SJCRH30 (cell line): ENCODE data around the gene SPTLC1. TPM values are rescaled to one million over a fixed set of nuclear protein-coding genes. Genes with fewer than 3 reads are reported as not detected.
"Not testable (repeated sequence)": the region's sequence is repeated elsewhere in the genome, so short reads cannot be mapped to it uniquely, and the experiment has no call there.

ENCODE experiments used
- DNase-seq, 2 experiments: peaks; one replicate each; pipeline ENCODE4 v3.0.0-alpha.2; 2015 to 2020
- H3K27ac ChIP-seq: fragments of 250-450 bp; sonication (Bioruptor Pico); 2 replicates; pipeline ENCODE4 v1.5.1; 2020; ENCODE audit warnings: mild to moderate bottlenecking, moderate library complexity
- H3K27me3 ChIP-seq: fragments of 250-450 bp; sonication (Bioruptor Pico); 2 replicates; pipeline ENCODE4 v1.5.1; 2020; ENCODE audit warnings: mild to moderate bottlenecking, moderate library complexity
- H3K36me3 ChIP-seq: fragments of 250-450 bp; sonication (Bioruptor Pico); 2 replicates; pipeline ENCODE4 v1.5.1; 2020; ENCODE audit warnings: mild to moderate bottlenecking, moderate library complexity
- H3K4me1 ChIP-seq: fragments of 250-450 bp; sonication (Bioruptor Pico); 2 replicates; pipeline ENCODE4 v1.5.1; 2020; ENCODE audit warnings: mild to moderate bottlenecking, moderate library complexity
- H3K4me3 ChIP-seq: fragments of 250-450 bp; sonication (Bioruptor Pico); 2 replicates; pipeline ENCODE4 v1.5.1; 2020; ENCODE audit warnings: mild to moderate bottlenecking, moderate library complexity
- H3K9me3 ChIP-seq: fragments of 250-450 bp; sonication (Bioruptor Pico); replicated peaks from 2 replicates; pipeline ENCODE4 v1.5.1; 2020; ENCODE audit warnings: mild to moderate bottlenecking, moderate library complexity
- total RNA-seq: library from RNA; depleted of rRNA; stranded (reverse); fragments of >200 nt; shearing (Covaris generic); gene quantifications from 2 replicates; pipeline ENCODE4 v1.2.3, GENCODE V29; 2014

SPTLC1 gene
- total RNA-seq, 1 experiment from 2014 or later = 121 TPM

DNA sequence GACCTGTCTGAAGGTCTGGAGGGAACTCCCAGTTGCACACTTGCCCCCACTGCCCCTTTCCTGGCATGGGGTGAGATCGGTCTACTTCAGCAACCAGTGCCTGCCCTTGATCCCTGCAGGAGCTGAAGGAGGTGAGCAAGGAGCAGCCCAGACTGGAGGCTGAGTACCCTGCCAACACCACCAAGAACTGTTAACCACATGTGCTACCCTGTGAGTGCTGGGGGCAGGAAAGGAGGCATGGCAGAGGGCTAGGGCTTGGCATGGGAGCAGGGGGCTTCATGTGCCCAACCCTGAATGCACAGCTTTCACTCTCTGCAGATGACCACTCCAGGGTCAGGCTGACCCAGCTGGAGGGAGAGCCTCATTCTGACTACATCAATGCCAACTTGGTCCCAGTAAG, 17.3 kb upstream of the SPTLC1 start:
- peaks cover 5% of the 10 kb centered on the region; the same call in 1 of the 2 replicates for H3K9me3 ChIP-seq
- no peak for DNase-seq

DNA sequence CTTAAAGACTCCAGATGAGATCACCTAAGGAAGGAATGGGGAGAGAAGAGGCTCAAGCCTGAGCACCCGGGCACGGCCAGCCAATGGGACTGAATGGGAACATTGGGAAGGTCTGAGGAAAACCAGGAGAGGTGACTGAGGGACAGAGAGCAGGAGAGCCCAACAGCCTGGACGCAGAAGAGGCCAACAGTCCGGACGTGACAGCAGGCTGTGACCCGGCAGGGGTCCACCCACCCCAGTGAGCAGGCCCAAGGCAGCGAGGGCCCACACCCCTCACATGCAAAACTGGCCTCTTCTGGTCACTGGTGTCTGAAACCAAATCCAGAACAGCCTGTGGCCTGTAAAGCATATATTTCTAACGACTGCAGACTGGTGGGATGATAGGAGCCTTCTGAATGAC, 7.6 kb upstream of the SPTLC1 start:
- Histone ChIP-seq H3K27me3 (0 out of 2 replicates have a peak, but pooled peaks cover 2% of the 10 kb centered on the region), H3K4me1 (no peaks in the 10 kb centered on the region), H3K36me3 (no peaks in the 10 kb centered on the region), H3K9me3 (no peaks in the 10 kb centered on the region), H3K4me3 (no peak overlapping the region), H3K27ac (no peak overlapping the region)
- no peak for DNase-seq

More for the DNA sequence above, 17.3 kb upstream of the SPTLC1 start:
- Histone ChIP-seq H3K27me3 (no peaks in the 10 kb centered on the region), H3K36me3 (no peaks in the 10 kb centered on the region), H3K27ac (no peak overlapping the region), H3K4me3 (no peak overlapping the region), H3K4me1 (no peaks in the 10 kb centered on the region; the same call in 1 of the 2 replicates)

DNA sequence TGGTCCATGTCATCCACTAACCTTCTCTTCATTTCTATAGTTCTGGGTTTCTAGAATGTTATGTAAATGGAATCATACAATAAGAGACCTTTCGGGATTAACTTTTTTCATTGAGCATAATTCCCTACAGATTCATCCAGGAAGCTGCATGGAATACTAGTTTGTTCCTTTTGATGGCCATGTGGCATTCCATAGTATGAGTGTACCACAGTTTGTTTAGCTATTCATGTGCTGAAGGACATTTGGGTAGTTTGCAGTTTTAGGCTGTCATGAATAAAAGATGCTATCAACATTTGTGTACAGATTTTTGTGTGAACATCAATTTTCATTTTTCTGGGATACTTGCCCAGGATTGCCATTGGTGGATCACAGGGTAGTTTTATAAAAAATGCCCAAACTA, 6.8 kb upstream of the SPTLC1 start:
- Histone ChIP-seq H3K4me1 (no peaks in the 10 kb centered on the region), H3K27me3 (0 out of 2 replicates have a peak, but pooled peaks cover 2% of the 10 kb centered on the region), H3K4me3 (no peak overlapping the region), H3K36me3 (no peaks in the 10 kb centered on the region), H3K9me3 (no peaks in the 10 kb centered on the region), H3K27ac (no peak overlapping the region)
- DNase-seq = no peak

DNA sequence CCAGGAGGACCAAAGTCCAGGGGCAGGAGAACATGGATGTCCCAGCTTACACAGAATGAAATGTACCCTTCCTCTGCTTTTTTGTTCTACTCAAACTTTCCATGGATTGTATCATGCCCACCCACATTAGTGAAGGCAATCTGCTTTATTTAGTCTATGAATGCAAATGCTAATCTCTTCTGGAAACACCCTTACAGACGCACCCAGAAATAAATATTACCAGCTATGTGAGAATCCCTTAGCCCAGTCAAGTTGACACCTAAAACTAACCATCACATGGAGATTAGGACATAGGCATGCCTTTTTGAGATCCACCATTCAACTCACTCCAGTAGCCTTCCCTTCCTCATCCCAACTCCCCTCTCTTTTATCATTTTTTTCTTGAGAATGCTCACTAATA, 6.1 kb upstream of the SPTLC1 start:
- H3K4me1 ChIP-seq = no peaks in the 10 kb centered on the region
- no peak overlapping the region for H3K4me3 ChIP-seq
- no peaks in the 10 kb centered on the region for H3K9me3 ChIP-seq
- H3K27me3 ChIP-seq = 0 out of 2 replicates have a peak, but pooled peaks cover 2% of the 10 kb centered on the region
- no peak overlapping the region for H3K27ac ChIP-seq
- no peak for DNase-seq
- no peaks in the 10 kb centered on the region for H3K36me3 ChIP-seq

DNA sequence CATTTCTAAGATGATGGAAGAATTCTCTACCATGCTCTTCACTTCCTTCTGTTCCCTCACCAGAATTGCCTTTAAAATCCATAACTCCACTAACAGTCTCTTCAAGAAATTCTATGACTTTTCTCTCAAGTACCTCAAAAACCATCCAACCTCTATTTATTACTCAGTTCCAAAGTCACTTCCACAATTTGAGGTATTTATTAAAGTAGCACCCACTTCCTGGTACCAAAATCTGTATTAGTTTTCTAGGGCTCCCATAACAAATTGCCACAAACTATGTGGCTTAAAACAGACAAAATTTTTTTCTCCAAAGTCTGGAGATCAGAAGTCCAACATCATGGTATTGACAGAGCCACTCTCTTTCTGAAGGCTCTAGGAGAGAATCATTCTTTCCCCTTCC, 4.9 kb upstream of the SPTLC1 start:
- Histone ChIP-seq H3K9me3 (no peaks in the 10 kb centered on the region), H3K27me3 (0 out of 2 replicates have a peak, but pooled peaks cover 2% of the 10 kb centered on the region), H3K27ac (no peak overlapping the region), H3K36me3 (no peaks in the 10 kb centered on the region), H3K4me3 (no peak overlapping the region), H3K4me1 (0 out of 2 replicates have a peak, but pooled peaks cover 3% of the 10 kb centered on the region)
- DNase-seq = no peak

DNA sequence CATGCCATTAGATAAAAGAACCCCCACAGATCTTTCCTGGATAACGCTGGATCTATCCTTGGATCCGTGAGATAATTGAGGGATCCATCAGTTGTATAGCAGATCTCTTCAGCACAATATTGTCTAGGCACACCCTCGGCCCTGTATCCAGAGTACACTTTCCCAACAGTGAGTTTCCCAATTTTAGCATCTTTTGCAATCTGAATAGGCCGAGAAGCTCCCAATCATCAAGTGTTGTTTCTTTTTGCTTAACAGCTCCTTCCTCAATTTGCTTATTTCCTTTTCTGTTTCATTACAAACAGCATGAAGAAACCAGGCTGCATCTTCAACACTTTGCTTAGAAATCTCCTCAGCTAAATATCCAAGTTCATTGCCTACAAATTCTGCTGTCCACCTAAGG, 4.4 kb upstream of the SPTLC1 start:
- H3K4me1 ChIP-seq = 0 out of 2 replicates have a peak, but pooled peaks cover 3% of the 10 kb centered on the region
- no peak overlapping the region for H3K4me3 ChIP-seq
- no peaks in the 10 kb centered on the region for H3K36me3 ChIP-seq
- 0 out of 2 replicates have a peak, but pooled peaks cover 2% of the 10 kb centered on the region for H3K27me3 ChIP-seq
- no peaks in the 10 kb centered on the region for H3K9me3 ChIP-seq
- DNase-seq = no peak
- no peak overlapping the region for H3K27ac ChIP-seq

DNA sequence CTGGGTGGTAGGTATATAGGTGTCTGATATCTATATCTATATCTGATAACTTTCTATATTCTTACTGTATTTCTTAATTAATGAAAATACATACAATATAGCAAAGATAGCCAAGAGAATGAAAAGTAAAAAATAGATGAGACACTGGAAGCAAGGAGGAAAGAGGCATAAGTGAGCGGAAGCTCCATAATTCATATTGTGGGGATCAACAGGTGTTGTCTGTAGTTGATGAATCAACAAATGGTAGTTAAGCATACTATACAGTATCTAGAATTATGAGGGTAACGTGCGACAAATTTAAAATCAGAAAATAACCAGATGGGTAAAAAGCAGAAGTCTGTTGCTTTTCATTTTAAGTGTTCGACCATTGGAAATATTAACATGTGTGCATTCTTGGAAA, 7.1 kb downstream of the SPTLC1 start:
- Histone ChIP-seq H3K9me3 (no peaks in the 10 kb centered on the region), H3K27ac (no peak overlapping the region), H3K4me1 (no peaks in the 10 kb centered on the region), H3K27me3 (no peaks in the 10 kb centered on the region), H3K4me3 (no peak overlapping the region), H3K36me3 (peaks cover 41% of the 10 kb centered on the region)
- no peak for DNase-seq

DNA sequence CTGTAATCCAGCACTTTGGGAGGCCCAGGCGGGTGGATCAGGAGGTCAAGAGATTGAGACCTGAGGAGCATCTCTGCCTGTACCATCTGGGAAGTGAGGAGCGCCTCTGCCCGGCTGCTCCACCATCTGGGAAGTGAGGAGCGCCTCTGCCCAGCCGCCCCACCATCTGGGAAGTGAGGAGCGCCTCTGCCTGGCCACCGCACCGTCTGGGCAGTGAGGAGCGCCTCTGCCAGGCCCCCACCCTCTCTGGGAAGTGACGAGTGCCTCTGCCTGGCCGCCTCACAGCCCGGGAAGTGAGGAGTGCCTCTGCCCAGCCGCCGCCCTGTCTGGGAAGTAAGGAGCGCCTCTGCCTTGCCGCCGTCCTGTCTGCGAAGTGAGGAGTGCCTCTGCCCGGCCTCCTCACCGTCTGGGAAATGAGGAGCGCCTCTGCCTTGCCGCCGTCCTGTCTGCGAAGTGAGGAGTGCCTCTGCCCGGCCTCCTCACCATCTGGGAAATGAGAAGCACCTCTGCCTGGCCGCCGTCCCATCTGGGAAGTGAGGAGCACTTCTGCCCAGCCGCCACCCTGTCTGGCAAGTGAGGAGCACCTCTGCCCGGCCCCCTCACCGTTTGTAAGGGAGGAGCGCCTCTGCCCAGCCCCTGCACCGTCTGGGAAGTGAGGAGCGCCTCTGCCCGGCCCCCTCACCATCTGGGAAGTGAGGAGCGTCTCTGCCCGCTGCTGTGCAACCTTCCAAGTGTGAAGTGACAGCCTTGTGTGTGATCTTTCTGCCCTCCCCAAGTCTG, 9.6 kb downstream of the SPTLC1 start:
- H3K36me3 ChIP-seq = peaks cover 26% of the 10 kb centered on the region
- H3K9me3 ChIP-seq, H3K27ac ChIP-seq, DNase-seq, H3K4me3 ChIP-seq, H3K4me1 ChIP-seq, H3K27me3 ChIP-seq: not testable (repeated sequence)

DNA sequence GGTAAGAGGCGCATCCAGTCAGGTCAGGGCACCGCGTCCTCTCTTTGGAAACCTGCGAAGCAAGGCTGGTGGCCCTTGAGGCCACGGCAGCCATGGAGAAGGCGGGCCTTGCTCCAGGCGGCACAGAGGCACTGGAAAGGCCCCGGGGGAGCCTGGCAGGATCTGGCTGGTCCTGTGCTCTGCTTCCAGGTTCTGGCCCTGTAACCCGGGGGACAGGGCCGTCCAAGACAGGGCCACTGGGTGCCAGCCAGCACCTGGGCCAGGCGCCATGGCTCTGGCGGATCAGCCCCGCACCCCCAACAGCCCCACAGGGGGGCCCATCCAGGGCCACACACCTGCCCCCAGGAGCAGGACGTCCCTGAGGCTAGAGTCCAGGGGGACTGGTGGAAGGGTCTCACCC, 11.6 kb downstream of the SPTLC1 start:
- H3K9me3 ChIP-seq, DNase-seq, H3K27me3 ChIP-seq, H3K4me1 ChIP-seq, H3K27ac ChIP-seq, H3K4me3 ChIP-seq: not testable (repeated sequence)
- H3K36me3 ChIP-seq = peaks cover 17% of the 10 kb centered on the region

DNA sequence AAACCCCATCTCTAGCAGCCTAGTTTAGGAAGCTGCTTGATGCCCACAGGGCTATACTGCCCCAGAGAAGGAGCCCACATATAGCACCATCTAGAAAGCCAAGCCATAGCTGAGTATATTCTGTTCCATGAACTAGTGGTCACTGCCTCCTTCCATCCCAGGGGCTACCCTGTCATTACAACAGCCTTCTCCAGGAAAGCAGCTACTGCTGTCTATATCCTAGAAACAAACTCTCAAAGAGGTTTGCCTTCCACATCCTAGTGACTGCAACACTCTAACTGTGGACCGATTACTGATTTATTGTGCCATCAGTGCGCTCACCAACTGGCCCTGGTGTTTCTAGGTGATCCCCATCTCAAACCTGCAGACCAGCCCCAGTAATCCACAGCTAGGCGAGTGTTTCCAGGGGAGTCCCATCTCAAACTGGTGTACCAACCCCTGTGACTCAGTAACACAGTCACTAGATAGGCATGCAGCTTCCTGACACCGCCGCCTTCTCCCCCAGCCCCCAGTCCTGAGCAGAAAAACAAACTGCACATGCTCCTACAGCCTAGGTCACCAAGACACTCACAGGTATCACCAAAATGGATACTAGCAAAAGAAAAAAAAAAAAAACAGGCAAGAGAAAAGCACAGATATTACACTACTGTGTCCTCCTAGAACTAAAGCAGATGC, 14.8 kb downstream of the SPTLC1 start:
- H3K4me3 ChIP-seq = no peak overlapping the region
- peaks cover 9% of the 10 kb centered on the region for H3K36me3 ChIP-seq
- no peak overlapping the region for H3K27ac ChIP-seq
- H3K27me3 ChIP-seq = no peaks in the 10 kb centered on the region
- H3K9me3 ChIP-seq = 0 out of 2 replicates have a peak, but pooled peaks cover 3% of the 10 kb centered on the region
- no peaks in the 10 kb centered on the region for H3K4me1 ChIP-seq
- DNase-seq = no peak

DNA sequence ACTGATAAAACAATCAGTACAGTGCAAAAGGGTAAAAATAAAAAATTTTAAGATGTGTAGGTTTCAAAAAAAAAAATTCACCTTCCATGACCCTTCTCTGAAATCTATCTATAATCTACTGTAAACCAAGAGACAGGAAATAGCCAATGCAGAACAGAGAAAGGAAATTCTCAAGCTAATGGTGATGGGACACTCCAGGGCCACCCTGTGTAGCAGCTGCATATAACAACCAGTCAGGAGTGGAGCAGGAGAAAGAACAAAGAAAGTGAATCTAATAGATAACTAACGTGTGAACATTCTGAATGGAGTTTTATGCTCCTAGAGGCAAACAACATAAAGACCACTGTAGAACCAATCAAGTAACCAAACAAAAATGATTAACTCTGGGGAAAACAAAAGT, 16.6 kb downstream of the SPTLC1 start:
- DNase-seq = no peak
- no peak overlapping the region for H3K4me3 ChIP-seq
- peaks cover 15% of the 10 kb centered on the region for H3K36me3 ChIP-seq
- H3K4me1 ChIP-seq = no peaks in the 10 kb centered on the region
- 0 out of 2 replicates have a peak, but pooled peaks cover 3% of the 10 kb centered on the region for H3K9me3 ChIP-seq
- H3K27ac ChIP-seq = no peak overlapping the region
- H3K27me3 ChIP-seq = no peaks in the 10 kb centered on the region

DNA sequence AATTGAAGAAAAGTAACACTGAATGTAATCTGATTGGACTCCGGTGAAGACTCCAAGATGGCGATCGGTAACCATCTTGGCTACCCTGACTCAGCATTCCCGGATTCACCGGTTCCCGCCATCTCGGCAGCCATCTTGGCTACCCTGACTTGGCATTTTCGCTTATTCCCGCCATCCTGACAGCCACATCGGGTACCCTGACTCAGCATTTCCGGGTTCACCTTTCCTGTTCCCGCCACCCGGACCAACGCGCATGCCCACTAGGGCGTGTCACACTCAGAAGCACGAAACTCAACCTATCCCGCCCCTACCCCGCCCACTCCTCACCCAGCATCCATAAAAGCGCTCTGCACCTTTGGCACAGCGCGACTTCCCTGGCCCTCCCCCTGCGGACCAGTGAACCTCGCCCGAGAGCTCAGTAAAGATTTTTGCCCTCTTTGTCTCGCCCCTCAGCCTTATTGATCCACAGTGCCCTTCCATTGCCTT, 17.2 kb downstream of the SPTLC1 start:
- Histone ChIP-seq H3K4me1 (no peaks in the 10 kb centered on the region), H3K9me3 (0 out of 2 replicates have a peak, but pooled peaks cover 3% of the 10 kb centered on the region), H3K4me3 (no peak overlapping the region), H3K36me3 (peaks cover 15% of the 10 kb centered on the region), H3K27me3 (no peaks in the 10 kb centered on the region), H3K27ac (no peak overlapping the region)
- DNase-seq = no peak

DNA sequence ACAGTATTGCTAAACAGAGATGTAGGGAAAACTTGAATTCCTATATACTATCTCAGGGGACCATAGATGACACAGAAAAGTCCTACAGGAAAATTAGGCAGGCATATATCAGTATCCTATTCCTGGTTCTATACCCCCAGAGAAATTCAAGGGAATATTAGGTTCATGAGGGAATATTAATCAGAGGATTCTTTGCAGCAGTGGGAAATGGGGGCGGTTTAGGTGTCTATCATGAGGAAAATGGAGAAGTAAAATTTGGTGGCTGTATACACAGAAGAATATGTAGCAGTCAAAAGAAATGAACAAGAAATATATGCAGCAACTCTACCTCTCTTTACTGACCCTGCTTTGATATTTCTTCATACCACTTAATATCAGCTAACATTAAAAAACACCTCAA, 20.0 kb downstream of the SPTLC1 start:
- H3K9me3 ChIP-seq = 0 out of 2 replicates have a peak, but pooled peaks cover 3% of the 10 kb centered on the region
- DNase-seq = no peak
- H3K36me3 ChIP-seq = peaks cover 15% of the 10 kb centered on the region; the same call in 1 of the 2 replicates
- H3K4me3 ChIP-seq = no peak overlapping the region
- no peaks in the 10 kb centered on the region for H3K4me1 ChIP-seq
- H3K27me3 ChIP-seq = no peaks in the 10 kb centered on the region
- no peak overlapping the region for H3K27ac ChIP-seq

DNA sequence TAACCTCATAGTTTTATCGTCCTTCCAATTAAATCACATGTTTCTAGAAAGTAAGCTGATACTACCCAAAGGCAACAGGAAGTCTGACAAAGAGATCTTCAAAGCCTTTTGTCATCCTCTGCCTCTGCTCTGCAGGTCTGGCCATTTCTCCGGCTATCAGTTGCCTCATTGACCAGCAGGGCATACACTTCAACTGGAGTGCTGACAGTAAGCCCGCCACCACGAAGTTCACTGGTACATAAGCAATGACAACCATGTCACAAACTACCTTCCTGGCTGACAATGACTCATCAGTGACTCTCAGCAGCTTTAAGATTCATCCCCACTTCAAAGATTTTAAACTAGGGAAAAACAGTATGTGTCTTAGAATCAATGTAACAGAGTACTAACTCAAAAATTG, 20.6 kb downstream of the SPTLC1 start:
- H3K4me3 ChIP-seq = no peak overlapping the region
- no peaks in the 10 kb centered on the region for H3K4me1 ChIP-seq
- no peak overlapping the region for H3K27ac ChIP-seq
- H3K36me3 ChIP-seq = peaks cover 15% of the 10 kb centered on the region; the same call in 1 of the 2 replicates
- 0 out of 2 replicates have a peak, but pooled peaks cover 3% of the 10 kb centered on the region for H3K9me3 ChIP-seq
- H3K27me3 ChIP-seq = no peaks in the 10 kb centered on the region
- DNase-seq = no peak

DNA sequence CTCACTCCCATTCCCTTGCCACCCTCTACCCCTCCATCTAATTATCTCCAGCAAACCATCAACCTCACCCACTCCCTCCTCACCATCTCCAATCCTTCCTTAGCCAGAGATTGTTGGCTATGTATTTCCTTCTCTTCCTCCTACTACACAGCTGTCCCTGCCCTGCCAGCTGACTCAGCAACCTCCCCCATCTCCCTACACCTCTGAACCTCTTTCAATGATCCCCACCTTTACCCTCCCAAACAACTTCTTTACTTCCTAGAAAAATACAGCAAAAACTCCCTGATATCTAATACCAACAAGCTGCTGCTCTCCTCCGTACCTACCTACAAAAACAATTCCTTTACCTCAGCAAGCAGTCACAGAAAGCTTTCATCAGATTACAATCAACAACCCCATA, 37.3 kb downstream of the SPTLC1 start:
- Histone ChIP-seq H3K9me3 (0 out of 2 replicates have a peak, but pooled peaks cover 2% of the 10 kb centered on the region), H3K4me1 (no peaks in the 10 kb centered on the region), H3K4me3 (no peak overlapping the region), H3K27me3 (no peaks in the 10 kb centered on the region), H3K36me3 (peaks cover 33% of the 10 kb centered on the region), H3K27ac (no peak overlapping the region)
- DNase-seq = no peak
